DMS79 treated with DMSO at 0.1 percent for 48 hours (cell line): ENCODE results near the gene LYRM4.

ENCODE experiments used
- DNase-seq: peaks from one replicate; lab custom pipeline; 2025; lab: John Stamatoyannopoulos, UW

LYRM4 gene

GRCh38 chr6:5280920-5281319 is 20.2 kb upstream of the LYRM4 start:
- DNase-seq, result no peak

GRCh38 chr6:5279891-5280338 is 19.2 kb upstream of the LYRM4 start:
- no peak for DNase-seq

DNA sequence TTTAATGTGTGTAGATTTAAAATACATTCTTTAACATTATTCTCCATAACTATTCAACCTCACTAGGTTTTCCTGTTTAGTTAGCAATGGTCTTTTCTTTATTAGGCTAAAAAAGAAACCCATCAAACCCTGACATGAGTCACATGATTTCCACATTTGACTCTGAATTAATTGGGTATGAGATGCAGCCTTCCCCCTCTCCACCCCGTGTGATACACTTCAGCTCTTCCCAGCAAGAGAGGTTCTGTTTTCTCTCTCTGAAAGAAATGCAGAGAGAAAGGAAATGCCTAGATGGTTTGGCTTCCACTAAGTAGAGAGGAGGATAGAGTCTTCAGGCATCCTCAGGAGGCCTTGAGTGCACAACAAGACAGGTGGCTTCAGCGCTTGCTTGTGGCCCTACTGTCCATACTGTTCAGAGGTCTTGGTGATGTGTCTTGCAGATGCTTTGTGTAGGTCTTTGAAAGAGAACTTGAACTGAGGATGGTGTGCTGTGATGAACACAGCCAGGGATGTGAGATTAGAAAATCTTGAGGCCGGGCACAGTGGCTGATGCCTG is 17.9 kb upstream of the LYRM4 start:
- DNase-seq, result no peak

DNA sequence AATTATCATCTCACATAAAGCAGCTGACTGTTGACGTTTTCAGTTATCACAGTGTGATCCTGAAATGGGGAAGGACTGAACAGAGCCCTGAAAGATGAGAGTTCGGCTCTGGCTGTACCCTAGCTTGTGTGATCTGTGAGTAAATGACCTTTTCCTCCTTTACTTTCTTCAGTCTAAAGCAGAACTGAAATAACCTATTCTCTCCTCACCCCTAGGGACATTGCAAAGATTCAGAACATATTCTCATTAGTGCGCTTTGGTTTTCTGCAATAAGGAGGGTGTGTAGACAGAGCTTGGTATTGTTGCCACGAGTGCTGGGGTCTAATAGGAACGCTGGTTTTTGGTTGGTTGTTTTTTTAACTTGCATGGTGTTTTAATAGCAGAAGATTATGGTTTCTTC is 17.3 kb upstream of the LYRM4 start:
- no peak for DNase-seq

GRCh38 chr6:5277589-5277988 is 16.8 kb upstream of the LYRM4 start:
- no peak for DNase-seq

- DNase-seq, result no peak
Observed at GRCh38 chr6:5276581-5276980, 15.8 kb upstream of the LYRM4 start.

DNA sequence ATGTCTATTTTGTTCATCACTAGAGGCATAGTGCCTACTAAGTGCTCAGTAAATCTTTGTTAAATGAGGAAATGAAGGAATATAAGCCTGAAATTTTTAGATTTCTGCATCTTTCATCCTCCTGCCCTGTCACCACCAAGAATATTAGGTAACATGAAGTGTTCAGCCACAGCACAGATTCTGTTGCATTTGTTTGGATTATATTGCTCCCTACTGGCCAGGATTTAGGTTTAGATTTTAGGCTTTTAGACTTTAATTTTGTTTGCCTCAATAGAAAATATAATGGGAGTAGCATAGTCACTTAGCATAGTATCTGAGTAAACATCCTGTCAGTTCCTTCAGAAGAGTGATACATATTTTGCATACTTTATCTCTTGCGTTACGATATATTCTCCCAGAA is 14.7 kb upstream of the LYRM4 start:
- DNase-seq, result no peak

DNA sequence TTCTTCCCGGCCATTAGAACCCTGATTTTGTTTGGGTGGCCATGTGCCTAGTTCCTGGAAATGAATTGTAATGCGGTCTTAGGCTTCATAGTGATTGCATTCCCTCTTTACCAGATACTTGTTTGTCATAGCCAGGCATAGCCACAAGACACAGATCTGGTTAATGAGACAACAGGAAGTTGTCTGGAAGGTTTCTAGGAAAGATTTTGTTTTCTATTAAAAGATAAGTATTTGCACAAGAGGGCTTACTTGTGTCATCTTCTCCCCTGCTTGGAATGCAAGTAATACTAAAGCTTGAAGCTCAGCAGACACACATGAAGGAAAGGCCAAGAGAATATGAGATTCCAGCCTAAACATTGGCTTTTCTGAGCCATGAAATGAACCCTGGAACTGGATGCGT is 13.5 kb upstream of the LYRM4 start:
- no peak for DNase-seq

DNA sequence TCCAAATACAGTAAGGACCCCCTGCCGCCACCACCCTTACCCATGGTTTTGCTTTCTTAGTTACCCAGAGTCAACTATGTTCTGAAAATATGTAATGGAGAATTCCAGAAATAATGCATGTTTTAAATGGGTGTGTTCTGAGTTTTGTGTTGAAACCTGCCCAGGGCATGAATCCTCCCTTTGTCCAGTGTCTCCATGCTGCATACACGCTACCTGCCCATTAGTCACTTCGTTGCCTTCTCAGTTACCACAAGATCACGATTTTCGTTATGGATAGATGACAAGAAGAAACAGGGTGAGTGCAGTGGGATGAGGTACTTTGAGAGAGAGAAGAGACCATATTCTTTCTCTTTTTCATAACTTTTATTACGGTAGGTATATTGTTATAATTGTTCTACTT is 11.2 kb upstream of the LYRM4 start:
- no peak for DNase-seq

GRCh38 chr6:5270093-5270680 is 9.4 kb upstream of the LYRM4 start:
- no peak for DNase-seq

DNA sequence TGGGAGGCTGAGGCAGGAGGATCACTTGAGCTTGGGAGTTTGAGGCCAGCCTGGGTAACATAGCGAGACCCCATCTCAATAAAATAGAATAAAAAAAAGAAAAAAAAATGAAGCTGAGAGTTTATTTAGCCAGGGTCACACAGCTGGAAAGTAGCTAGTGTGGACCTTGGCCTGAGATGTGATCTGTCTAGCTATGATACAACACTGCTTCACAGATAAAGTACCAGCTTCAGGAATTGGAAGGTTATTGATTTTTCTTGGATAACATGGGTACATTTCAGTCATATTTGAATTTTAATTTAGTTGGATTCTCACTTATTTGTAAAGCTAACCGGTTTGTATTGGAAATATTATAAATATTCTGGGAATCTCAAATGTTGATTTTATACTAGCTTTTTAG is 5.7 kb upstream of the LYRM4 start:
- no peak for DNase-seq

DNA sequence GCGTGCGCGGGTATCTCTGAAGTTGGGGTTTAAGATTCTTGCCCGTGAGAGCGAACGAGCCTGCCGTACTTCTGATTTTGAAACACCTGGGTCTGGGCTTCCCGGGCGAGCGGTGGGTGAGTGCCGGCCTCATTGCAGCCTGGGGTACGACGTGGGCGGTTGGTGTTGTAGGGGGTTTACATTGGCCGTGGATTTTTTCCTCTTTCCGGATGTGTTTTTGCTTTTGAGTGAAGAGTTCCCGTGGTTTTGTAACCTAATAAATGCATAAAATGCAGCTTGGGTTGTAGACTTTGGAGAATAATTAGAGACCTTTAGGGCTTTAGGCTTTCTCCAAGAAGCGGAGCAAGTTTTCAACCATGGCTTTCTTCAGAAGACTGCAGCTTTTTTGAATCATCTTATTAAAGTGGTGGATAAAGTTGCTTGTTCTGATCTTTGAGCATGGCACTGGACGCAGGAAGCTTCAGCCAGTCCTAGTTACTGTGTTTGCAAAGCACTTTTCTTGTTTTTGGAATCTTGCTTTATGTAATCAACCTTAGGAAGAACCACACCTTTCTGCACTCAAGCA is 877 bp upstream of the LYRM4 start:
- DNase-seq, result no peak

DNA sequence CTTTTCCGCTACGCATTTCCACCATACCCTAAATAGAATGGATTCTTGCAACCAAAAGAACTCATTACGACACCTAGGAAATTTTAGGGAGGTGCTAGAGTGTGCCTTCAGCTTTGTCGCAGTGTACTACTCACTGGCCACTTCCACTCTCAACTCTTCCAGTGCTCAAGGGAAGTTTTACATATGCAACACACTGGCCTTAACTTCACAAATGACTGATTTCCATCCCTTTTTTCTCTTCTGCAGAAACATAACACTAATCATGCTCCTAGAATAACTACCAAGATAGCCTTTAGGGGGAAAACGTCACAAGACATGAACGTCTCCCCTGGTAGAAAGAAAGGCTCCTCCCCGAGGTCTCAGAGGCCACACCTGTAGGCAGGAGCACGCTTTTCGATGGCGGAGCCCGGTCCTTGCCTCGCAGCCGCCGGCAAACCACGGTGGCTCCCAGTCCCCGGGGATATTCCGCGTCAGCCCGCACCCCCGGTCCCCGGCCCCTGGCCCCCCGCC is 584 bp downstream of the LYRM4 start:
- DNase-seq, result no peak

DNA sequence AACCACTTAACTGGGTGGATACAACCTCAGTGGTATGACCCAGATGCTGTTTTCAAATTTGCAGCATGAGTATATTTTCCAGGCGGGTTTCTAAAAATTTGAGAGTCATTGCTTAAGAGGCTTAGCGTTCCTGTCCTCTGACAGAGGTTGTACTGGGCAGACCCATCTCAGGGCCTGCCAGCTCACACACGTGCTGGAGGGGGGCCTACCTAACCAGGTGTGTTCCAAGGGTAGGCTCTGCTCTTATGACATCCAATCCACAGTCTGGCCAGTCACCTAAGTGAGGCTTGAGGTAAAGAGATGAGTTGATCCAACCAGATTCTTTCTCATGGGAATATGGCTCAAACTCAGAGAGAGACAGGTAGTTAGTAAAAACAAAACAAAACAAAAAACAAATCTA is 1.3 kb downstream of the LYRM4 start:
- no peak for DNase-seq

DNA sequence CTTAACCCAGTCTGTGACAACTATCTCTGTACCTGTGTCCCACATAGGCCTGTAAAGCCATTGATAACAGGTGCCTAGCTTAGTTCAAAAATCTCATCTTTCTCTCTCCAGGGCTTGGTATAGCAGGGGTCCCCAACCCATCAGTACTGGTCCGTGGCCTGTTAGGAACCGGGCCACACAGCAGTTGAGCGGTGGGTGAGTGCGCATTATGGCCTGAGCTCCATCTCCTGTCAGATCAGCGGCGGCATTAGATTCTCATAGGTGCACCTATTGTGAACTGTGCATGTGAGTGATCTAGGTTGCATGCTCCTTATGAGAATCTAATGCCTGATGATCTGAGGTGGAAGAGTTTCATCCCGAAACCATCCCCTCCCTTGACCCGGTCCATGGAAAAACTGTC is 3.4 kb downstream of the LYRM4 start:
- no peak for DNase-seq

DNA sequence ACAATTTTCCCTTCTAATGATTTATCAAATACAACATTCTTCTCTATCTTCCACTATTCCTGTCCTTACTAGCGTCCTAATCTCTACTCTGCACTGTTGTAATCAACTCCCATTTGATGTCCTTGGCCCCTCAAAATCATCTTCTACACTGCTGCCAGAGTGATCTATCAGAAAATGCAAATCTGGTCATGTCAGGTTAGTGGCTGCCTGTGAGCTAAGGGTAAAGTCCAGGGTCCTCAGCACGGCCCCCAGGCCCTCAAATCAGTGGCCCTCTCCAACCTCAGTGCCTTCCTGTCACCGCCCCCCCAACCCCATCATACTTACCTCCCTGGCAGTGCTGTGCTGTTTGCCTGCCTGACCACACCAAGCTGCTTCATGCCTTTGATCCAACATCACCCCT is 3.8 kb downstream of the LYRM4 start:
- no peak for DNase-seq

- DNase-seq, result no peak
Observed at GRCh38 chr6:5250911-5251310, 9.8 kb downstream of the LYRM4 start.

DNA sequence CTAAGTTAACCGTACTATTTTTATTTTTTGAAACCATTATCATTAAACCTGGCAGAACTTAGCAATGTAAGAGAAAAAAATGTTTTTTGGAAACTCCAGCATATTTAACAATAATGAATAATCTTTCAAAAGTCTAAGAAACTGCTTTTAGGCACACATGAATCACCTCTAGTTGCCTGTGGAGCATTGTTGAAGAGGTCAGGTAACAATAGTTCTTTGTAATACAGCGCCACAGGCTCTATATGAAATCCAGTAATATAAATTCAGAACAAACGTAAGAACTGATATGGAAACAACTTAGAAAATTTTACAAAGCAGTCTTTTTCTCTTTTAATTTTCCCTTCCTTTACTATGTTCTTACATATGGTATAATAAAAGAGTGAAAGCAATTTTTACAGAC is 10.3 kb downstream of the LYRM4 start:
- DNase-seq, result no peak

DNA sequence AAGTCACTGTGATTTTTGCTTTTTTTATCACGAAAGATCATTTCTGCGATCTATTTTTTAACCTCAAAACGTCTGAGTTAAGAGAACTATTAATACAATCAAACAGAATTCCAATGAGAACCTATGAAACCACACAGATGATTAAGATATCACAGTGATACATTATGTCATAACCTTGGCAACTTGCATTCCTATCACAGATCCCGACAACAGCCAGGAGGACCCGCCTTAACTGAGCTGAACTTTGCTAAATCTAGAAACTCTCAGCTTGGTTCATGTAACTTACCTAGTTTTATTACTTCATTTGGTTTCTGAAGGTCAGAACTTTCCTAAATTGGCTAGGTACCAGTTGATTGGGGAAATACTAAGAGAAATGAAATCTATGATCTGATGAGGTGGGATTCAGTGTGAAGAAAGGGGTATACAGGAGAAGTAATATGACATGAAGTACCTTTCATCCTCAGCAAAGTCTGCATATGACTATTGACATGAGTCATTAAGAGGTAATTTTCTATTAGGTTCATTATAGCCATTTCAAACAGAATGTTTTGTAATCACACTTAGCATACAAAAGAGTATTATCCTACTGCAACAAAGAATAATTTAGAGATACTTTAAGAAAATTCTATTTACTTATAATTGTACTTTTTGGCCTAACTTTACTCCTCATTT is 11.2 kb downstream of the LYRM4 start:
- DNase-seq, result no peak

GRCh38 chr6:5248302-5249098 is 12.2 kb downstream of the LYRM4 start:
- DNase-seq, result no peak

DNA sequence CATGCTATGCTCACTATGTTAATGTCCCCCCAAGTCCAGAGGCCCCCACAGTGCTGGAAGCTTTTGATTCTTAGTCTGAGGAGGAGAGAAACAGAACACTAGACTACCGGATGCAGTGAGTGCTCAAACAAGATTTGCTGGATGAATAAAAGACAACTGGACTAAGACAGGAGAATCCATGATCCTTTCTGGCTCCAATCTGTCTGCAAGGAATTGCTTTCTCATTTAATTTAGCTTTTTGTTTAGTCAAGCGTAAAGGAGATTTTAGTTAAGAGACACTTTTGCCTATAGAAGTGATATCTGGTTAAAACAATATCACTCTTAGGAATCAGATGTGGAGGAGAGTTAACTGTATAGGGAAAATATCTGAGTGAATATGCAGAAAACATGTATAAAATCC is 13.5 kb downstream of the LYRM4 start:
- DNase-seq, result no peak
